H1 (cell line): ENCODE measurements around the gene TMEM129. TPM values are rescaled to one million over a fixed set of nuclear protein-coding genes. Genes with fewer than 3 reads are reported as not detected.

ENCODE experiments used
- ATF3 ChIP-seq: IDR thresholded peaks from 2 replicates; pipeline ENCODE4 v1.6.1; 2011; ENCODE audit warnings: low read depth, mild to moderate bottlenecking, low read length; ENCODE audit not compliant: insufficient read depth
- BCL11A ChIP-seq, 2 experiments: IDR thresholded peaks; one replicate each; pipeline ENCODE4 v1.6.1; 2011; ENCODE audit warnings: low read depth in 2 of 2, low read length in 2 of 2, mild to moderate bottlenecking in 2 of 2
- CBX5 ChIP-seq: fragments of 300-800, 300-1000 bp; sonication (generic); IDR thresholded peaks from 2 replicates; pipeline ENCODE4 v1.7.1; 2016; ENCODE audit warnings: antibody characterized with exemption, low read length, low read depth
- CBX8 ChIP-seq: fragments of 300-800, 300-1000 bp; sonication (generic); IDR thresholded peaks from 2 replicates; pipeline ENCODE4 v1.7.1; 2016; ENCODE audit warnings: low read depth, low read length, borderline replicate concordance
- CHD1 ChIP-seq: IDR thresholded peaks from 2 replicates; pipeline ENCODE4 v1.6.1; 2012; ENCODE audit warnings: low read depth, low read length, improper control_type of control experiment
- CTCF ChIP-seq, 3 experiments: IDR thresholded peaks; 1 replicate in 2 of 3; 2 replicates in 1 of 3; pipeline versions ENCODE4 v1.5.1 to v1.6.1; 2011; ENCODE audit warnings: low read length in 3 of 3, mild to moderate bottlenecking in 3 of 3, inconsistent platforms in 2 of 3, low read depth in 1 of 3, moderate library complexity in 1 of 3; ENCODE audit not compliant: insufficient read depth in 1 of 3; ENCODE audit errors: control extremely low read depth in 1 of 3
- GABPA ChIP-seq: IDR thresholded peaks from 2 replicates; pipeline ENCODE4 v1.6.1; 2011; ENCODE audit warnings: mild to moderate bottlenecking, low read length, moderate library complexity, borderline replicate concordance; ENCODE audit not compliant: insufficient read depth
- GTF2F1 ChIP-seq: IDR thresholded peaks from 2 replicates; pipeline ENCODE4 v1.6.1; 2012; ENCODE audit warnings: low read depth, low read length, improper control_type of control experiment, borderline replicate concordance
- HDAC2 ChIP-seq, 2 experiments: fragments of 300-600 bp in 1 of 2; sonication (generic) in 1 of 2; IDR thresholded peaks; 2 replicates each; pipeline ENCODE4 v1.6.1; 2011 to 2012; ENCODE audit warnings: low read depth in 2 of 2, low read length in 2 of 2, mild to moderate bottlenecking in 2 of 2, moderate library complexity in 2 of 2, borderline replicate concordance in 1 of 2, inconsistent platforms in 1 of 2
- HDAC6 ChIP-seq: IDR thresholded peaks from one replicate; pipeline ENCODE4 v1.7.1; 2012; ENCODE audit warnings: low read depth, mild to moderate bottlenecking, inconsistent platforms, low read length, moderate library complexity
- JUND ChIP-seq: IDR thresholded peaks from 2 replicates; pipeline ENCODE4 v1.6.1; 2011; ENCODE audit warnings: mild to moderate bottlenecking, improper control_type of control experiment, low read length
- MAFK ChIP-seq: IDR thresholded peaks from 2 replicates; pipeline ENCODE4 v1.6.1; 2012; ENCODE audit warnings: low read depth, mild to moderate bottlenecking, improper control_type of control experiment, low read length
- NANOG ChIP-seq: IDR thresholded peaks from 2 replicates; pipeline ENCODE4 v1.6.1; 2011; ENCODE audit warnings: low read length, low read depth, mild to moderate bottlenecking, inconsistent platforms; ENCODE audit not compliant: insufficient read depth, poor library complexity, severe bottlenecking
- POU5F1 ChIP-seq: IDR thresholded peaks from 2 replicates; pipeline ENCODE4 v1.6.1; 2011; ENCODE audit warnings: low read depth, mild to moderate bottlenecking, low read length, moderate library complexity
- RFX5 ChIP-seq: IDR thresholded peaks from 2 replicates; pipeline ENCODE4 v1.6.1; 2011; ENCODE audit warnings: low read depth, low read length, improper control_type of control experiment, borderline replicate concordance
- RXRA ChIP-seq: IDR thresholded peaks from 2 replicates; pipeline ENCODE4 v1.6.1; 2011; ENCODE audit warnings: low read depth, mild to moderate bottlenecking, low read length, moderate library complexity; ENCODE audit not compliant: insufficient read depth
- SAP30 ChIP-seq: fragments of 300-600 bp; sonication (generic); IDR thresholded peaks from 2 replicates; pipeline ENCODE4 v1.7.1; 2012; ENCODE audit warnings: low read length, moderate library complexity, mild to moderate bottlenecking, inconsistent platforms; ENCODE audit not compliant: insufficient read depth, insufficient replicate concordance
- SIN3A ChIP-seq, 2 experiments: IDR thresholded peaks in 1 of 2; conservative IDR thresholded peaks in 1 of 2; 2 replicates each; pipeline ENCODE4 v1.6.1; 2011 to 2012; ENCODE audit warnings: low read length in 2 of 2, improper control_type of control experiment in 1 of 2, low read depth in 1 of 2, mild to moderate bottlenecking in 1 of 2
- SIRT6 ChIP-seq: IDR thresholded peaks from one replicate; pipeline ENCODE4 v1.7.1; 2012; ENCODE audit warnings: low read length, inconsistent platforms
- TAF7 ChIP-seq: optimal IDR thresholded peaks from 2 replicates; pipeline ENCODE3; 2011; ENCODE audit warnings: low read depth, mild to moderate bottlenecking, inconsistent platforms, low read length, moderate library complexity, borderline replicate concordance
- polyA plus RNA-seq, 7 experiments: library from polyadenylated mRNA; depleted of rRNA in 3 of 7; stranded (reverse) in 5 of 7; unstranded in 2 of 7; fragments of >200 nt in 5 of 7; fragments of 200-250 nt in 2 of 7; gene quantifications; 1 replicate in 5 of 7; 2 replicates in 1 of 7; 4 replicates in 1 of 7; pipeline versions ENCODE4 v1.2.1 to v1.2.3, GENCODE V29; 2011 to 2013; ENCODE audit warnings: missing spikeins in 2 of 7, mixed read lengths in 2 of 7
- total RNA-seq: library from RNA; stranded (reverse); fragmentation: NEBNext Ultra II Directional; extraction: Animal tissue kit (Norgen Biotek cat#: 25700); gene quantifications from 2 replicates; pipeline ENCODE4 v1.2.1, GENCODE V29; 2021

The TMEM129 gene
- total and polyA plus RNA-seq, 2 of the 8 experiments (the other 6 are each of a cell fraction or from before 2014, with no cell fraction given) = 31.5 to 58.7 TPM

DNA sequence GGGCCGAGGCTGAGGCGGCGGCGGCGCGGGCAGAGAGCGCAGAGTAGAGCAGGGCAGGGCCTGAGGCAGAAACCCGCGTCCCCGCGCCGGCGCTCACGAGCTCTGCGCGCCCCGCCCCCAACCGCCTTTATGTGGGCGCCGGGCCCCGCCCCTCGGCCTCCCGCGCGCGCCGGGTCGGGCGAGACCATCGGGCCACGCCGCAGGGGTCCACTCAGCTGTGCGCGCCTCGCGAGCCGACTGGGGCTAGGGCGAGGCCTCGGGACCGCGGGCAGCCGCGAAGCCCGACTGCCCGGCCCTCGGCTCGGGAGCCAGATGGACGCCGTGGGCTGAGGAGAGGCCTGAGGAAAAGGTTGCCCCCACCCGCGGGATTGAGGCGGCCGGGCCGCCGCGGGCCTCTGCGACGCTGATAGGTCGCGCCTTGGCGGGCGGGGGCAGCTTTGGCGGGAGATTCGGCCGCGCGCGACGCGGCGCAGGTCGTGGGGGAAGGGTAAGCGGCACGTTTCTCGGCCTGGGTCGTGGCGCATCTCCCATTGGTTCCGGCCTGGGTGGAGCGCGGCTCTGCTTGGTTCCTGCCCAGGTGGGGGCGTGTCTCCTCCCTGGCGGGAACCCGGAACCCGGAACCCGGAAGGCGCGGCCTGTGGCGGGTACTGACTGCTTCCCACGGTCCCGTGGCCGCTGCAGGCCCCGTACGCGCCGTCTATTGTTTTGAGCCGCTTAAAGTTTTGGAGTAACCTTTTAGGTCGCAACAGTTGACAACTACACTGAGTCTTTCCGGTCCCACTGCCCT, 8.7 kb downstream of the TMEM129 start, which contains the start of gene SLBP (continued):
- TF ChIP-seq MAFK (no peak), SIRT6 (no peak), CHD1 (no peak; the same call in 1 of the 2 replicates), RFX5 (peak; percentile 50; the same call in 1 of the 2 replicates), BCL11A (IDR thresholded peaks at IDR 0.05; ENCODE audit: low read depth in 2 of 2, low read length in 2 of 2) (no peak), HDAC2 (IDR thresholded peaks at IDR 0.05; ENCODE audit: borderline replicate concordance in 1 of 2, low read depth in 2 of 2, low read length in 2 of 2) (peak; percentile 14 to 41; a peak in 1 of 4 replicates), JUND (no peak), NANOG (peak; percentile 1), RXRA (no peak), POU5F1 (no peak), CTCF (IDR thresholded peaks at IDR 0.05; ENCODE audit: control extremely low read depth in 1 of 3, insufficient read depth in 1 of 3, low read depth in 1 of 3, low read length in 3 of 3) (no peak), CBX5 (no peak), SAP30 (no peak), GTF2F1 (no peak), TAF7 (peak; percentile 19), CBX8 (no peak), ATF3 (no peak), SIN3A (conservative IDR thresholded peaks at IDR 0.05 in 1 of 2, IDR thresholded peaks at IDR 0.05 in 1 of 2; ENCODE audit: low read depth in 1 of 2, low read length in 2 of 2) (peak; percentile 65 to 81; a peak in 2 of 4 replicates), HDAC6 (no peak), GABPA (no peak)
